GM19397 (cell line): ENCODE measurements around the gene RFT1.
"Not testable (repeated sequence)": the region's sequence is repeated elsewhere in the genome, so short reads cannot be mapped to it uniquely, and the experiment has no call there.

Experiments used
- ATAC-seq: cut with Tn5 transposase; IDR thresholded peaks from one replicate; pipeline ENCODE4 v1.9.1; 2021; ENCODE audit warnings: mild to moderate bottlenecking, moderate library complexity; ENCODE audit not compliant: unreplicated experiment

RFT1 gene

GRCh38 chr3:53163444-53164387 is 33.5 kb upstream of the RFT1 start:
- ATAC-seq = no peak

GRCh38 chr3:53162672-53163443 is 32.6 kb upstream of the RFT1 start:
- no peak for ATAC-seq

GRCh38 chr3:53161820-53162671 is 31.8 kb upstream of the RFT1 start:
- no peak for ATAC-seq

GRCh38 chr3:53161450-53161819 is 31.2 kb upstream of the RFT1 start:
- peak; percentile 13 for ATAC-seq

- peak; percentile 48 for ATAC-seq
Observed at GRCh38 chr3:53160660-53161449, 30.6 kb upstream of the RFT1 start, which contains the start of gene PRKCD. Gene PRKCD, plus strand, starts transcription at chr3:53161209. Its CDS starts 17,214 bp downstream, at chr3:53178423.

- ATAC-seq = no peak
Observed at GRCh38 chr3:53160061-53160659, 29.9 kb upstream of the RFT1 start.

GRCh38 chr3:53159156-53160060 is 29.2 kb upstream of the RFT1 start:
- ATAC-seq = no peak

- ATAC-seq = no peak
Observed at GRCh38 chr3:53158765-53159155, 28.5 kb upstream of the RFT1 start.

GRCh38 chr3:53157974-53158580 is 27.8 kb upstream of the RFT1 start:
- no peak for ATAC-seq

- no peak for ATAC-seq
Observed at GRCh38 chr3:53156368-53156834, 26.2 kb upstream of the RFT1 start.

- no peak for ATAC-seq
Observed at GRCh38 chr3:53155760-53156159, 25.5 kb upstream of the RFT1 start.

GRCh38 chr3:53154881-53155285 is 24.6 kb upstream of the RFT1 start:
- ATAC-seq = no peak

- ATAC-seq = no peak
Observed at GRCh38 chr3:53153980-53154379, 23.7 kb upstream of the RFT1 start.

- ATAC-seq = no peak
Observed at GRCh38 chr3:53153264-53153823, 23.1 kb upstream of the RFT1 start.

GRCh38 chr3:53151870-53152660 is 21.8 kb upstream of the RFT1 start:
- no peak for ATAC-seq

- ATAC-seq = no peak
Observed at GRCh38 chr3:53151465-53151864, 21.2 kb upstream of the RFT1 start.

- not testable (repeated sequence) for ATAC-seq
Observed at GRCh38 chr3:53151086-53151438, 20.8 kb upstream of the RFT1 start.
